ENCODE measurements around the gene RELN.

The RELN gene

GRCh38 chr7:103528152-103528551, 461.3 kb downstream of the RELN start:
- no peak for TF ChIP-seq CTCF (IDR thresholded peaks at IDR 0.05)

DNA sequence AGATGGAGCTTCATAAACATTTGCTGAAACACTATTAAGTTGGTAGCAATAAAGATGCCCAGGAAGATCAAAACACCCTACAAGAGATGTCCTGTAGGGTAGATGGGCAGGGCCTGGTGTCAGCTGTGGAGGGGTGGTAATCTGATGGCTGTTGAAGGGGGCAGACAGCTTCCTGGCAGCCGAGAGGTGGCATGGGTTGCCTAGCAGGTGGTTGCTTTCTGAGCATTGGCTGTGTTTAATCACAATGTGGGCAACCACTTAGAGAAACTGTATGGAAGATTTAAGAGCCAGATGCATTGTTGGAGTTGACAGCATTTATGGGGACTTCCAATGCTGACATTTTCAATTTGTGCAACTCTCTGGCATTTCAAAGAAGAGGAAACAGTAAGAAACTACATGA, 463.5 kb downstream of the RELN start:
- no peak for TF ChIP-seq CTCF (IDR thresholded peaks at IDR 0.05)

DNA sequence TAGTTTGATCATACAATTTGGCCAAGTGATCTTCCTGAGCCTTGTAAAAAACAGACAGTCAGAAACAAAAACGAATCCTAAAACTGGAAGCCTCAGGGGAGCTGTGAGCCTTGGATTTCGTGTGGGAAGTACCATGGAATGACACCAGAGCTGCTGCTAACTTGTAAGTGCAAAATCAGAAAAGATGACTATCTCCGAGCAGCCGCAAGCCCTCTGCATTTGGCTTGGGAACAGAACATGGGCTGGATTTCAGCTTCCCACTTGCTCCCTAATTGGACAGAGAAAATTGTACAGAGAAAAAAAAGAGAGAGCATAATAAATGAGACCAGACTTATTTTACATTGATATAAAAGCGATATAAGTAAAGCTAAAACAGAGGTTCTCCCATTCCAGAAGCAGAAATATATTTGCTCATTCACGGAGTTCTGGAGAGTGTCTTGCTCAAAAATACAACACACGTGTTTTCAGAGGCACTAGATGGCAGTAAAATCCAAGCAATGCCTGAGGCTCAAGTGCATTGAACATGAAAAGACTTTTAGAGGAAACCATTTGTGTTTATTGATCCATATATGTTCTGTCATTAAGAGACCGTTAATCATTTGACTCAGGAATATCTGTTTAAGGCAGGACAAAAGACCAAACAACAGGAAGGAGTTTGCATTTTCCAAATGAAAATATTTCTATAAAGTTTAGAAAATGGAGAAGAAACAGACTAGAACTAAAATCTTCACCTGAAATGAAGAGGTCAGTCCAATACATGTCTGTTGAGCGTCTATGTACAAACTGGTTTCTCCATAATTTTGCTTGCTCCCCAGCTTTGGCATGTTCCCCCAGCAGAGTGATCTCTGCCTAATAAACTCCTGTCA, 465.2 kb downstream of the RELN start:
- peak; percentile 61; the same call in 1 of the 2 replicates for TF ChIP-seq CTCF (IDR thresholded peaks at IDR 0.05)

- TF ChIP-seq CTCF (IDR thresholded peaks at IDR 0.05), result no peak
These were observed 467.5 kb downstream of the RELN start for GRCh38 chr7:103521937-103522336.

- TF ChIP-seq CTCF (IDR thresholded peaks at IDR 0.05), result no peak
These were observed 484.8 kb downstream of the RELN start for GRCh38 chr7:103504505-103505135.

GRCh38 chr7:103501206-103501605, 488.3 kb downstream of the RELN start:
- TF ChIP-seq CTCF (IDR thresholded peaks at IDR 0.05), result no peak

DNA sequence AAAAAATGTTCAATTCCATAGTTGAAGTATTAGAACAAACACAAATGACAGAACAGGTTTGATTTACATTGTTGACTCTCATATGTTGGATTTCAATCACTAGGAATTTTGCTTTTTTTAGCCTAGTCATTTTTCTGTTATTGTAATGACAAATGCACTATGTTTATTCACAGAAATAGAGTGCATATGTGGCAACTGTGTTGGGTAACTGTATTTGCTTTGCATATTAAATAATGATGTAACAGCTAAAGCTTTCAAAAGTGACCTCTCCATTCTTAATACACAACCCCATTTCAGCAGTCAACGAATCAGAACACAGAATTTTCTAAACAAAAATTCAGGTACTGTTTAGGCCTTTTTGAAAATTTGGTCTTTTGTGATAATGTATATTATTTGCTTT, 489.5 kb downstream of the RELN start:
- TF ChIP-seq CTCF (IDR thresholded peaks at IDR 0.05), result no peak
